ENCODE measurements around the gene AJM1.

AJM1 gene

DNA sequence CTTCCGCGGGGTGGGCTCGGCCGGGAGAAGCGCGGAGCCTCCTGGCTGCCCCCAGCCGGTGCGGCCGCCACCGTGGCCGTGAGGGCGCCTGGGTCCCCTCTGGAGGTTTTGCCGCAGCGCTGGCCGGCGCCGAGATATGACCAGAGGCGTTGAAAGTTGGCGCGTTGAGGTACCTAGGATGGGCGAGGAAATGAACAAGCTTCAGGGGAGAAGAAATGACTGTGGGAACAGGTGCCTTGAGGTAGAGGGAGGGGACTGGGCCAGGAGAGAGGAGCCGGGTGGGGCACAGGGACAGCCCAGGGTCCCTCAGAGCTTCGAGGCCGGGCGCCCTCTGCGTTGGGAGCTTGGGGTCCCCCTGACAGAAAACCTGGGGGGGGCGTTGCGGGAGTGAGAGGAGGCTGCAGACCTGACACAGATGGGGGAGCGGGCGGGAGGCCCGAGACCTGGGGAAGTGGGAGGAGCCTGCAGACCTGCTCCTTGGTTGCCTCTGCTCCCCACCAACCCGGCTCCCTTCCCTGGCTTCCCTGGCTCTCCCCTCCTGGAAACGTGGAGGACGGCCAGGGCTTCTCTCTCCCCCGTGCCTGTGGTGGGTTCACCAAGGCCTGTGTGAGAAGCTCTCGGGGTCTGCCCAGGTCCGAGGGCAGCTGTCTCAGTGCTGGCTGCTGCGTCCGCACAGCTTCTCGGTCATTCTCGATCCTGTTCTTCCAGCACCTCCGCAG, 20.3 kb upstream of the AJM1 start:
- H3K36me3 ChIP-seq: peaks cover 62% of the 10 kb centered on the region
- H3K27me3 ChIP-seq: no peaks in the 10 kb centered on the region
- H3K4me1 ChIP-seq: no peaks in the 10 kb centered on the region
- no peak overlapping the region for H3K4me3 ChIP-seq (ENCODE audit: low read depth, low read length)
- no peak for DNase-seq
- no peak for TF ChIP-seq CTCF (IDR thresholded peaks at IDR 0.05; ENCODE audit: low read depth, low read length)
- no peaks in the 10 kb centered on the region for H3K9me3 ChIP-seq

DNA sequence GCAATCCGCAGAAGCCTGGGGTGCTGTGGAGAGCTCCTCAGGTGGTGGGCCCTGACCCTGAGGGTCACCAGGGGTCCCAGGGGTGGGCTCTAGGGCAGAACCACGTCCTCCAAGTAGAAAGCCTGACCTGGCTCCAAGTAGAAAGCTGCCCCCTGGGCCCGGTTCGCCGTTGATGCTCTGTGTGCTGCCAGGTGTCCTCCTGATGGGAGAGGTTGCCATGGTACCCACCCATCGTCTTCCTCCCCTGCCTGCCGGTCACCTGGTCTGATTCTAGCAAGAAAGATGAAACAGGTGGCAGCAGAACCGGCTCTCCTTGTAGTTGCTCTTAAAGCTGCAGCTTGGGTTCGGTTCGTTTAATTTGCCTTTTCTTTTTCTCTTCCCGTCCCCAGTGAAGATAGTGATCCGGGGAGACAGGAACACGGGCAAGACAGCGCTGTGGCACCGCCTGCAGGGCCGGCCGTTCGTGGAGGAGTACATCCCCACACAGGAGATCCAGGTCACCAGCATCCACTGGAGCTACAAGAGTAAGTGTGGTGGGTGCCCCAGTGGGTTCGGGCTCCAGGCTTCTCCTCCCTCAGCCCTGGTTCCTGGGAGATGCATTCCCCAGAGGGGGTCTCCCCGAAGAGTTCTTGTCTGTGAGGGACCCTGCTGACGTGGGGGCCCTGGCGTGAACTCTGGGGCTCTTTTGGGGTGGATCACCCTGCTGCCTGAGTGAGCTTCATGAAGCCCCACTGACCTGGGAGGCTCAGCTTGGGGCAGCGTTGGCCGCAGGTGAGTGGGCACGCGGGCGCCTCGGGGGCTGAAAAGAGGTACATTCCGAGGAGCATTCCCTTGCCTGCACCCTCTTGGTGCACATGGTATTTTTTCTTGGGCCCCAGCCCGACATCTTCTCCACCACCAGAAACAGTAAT, 18.9 kb upstream of the AJM1 start:
- no peaks in the 10 kb centered on the region for H3K4me1 ChIP-seq
- DNase-seq: no peak
- peaks cover 66% of the 10 kb centered on the region for H3K36me3 ChIP-seq
- TF ChIP-seq CTCF (IDR thresholded peaks at IDR 0.05; ENCODE audit: low read depth, low read length): no peak
- no peaks in the 10 kb centered on the region for H3K27me3 ChIP-seq
- H3K9me3 ChIP-seq: no peaks in the 10 kb centered on the region
- no peak overlapping the region for H3K4me3 ChIP-seq (ENCODE audit: low read depth, low read length)

- DNase-seq: no peak
- TF ChIP-seq CTCF (IDR thresholded peaks at IDR 0.05; ENCODE audit: low read depth, low read length): no peak
- no peaks in the 10 kb centered on the region for H3K4me1 ChIP-seq
- H3K27me3 ChIP-seq: no peaks in the 10 kb centered on the region
- H3K36me3 ChIP-seq: peaks cover 69% of the 10 kb centered on the region
- no peaks in the 10 kb centered on the region for H3K9me3 ChIP-seq
- H3K4me3 ChIP-seq (ENCODE audit: low read depth, low read length): no peak overlapping the region
These were observed 17.6 kb upstream of the AJM1 start for GRCh38 chr9:136824496-136825225.

- DNase-seq: no peak
- Histone ChIP-seq H3K27me3 (no peaks in the 10 kb centered on the region), H3K4me3 (ENCODE audit: low read depth, low read length) (no peak overlapping the region), H3K36me3 (peaks cover 74% of the 10 kb centered on the region), H3K4me1 (no peaks in the 10 kb centered on the region), H3K9me3 (no peaks in the 10 kb centered on the region)
- no peak for TF ChIP-seq CTCF (IDR thresholded peaks at IDR 0.05; ENCODE audit: low read depth, low read length)
These were observed 16.7 kb upstream of the AJM1 start for GRCh38 chr9:136825295-136826187.

- H3K27me3 ChIP-seq: no peaks in the 10 kb centered on the region
- no peak for TF ChIP-seq CTCF (IDR thresholded peaks at IDR 0.05; ENCODE audit: low read depth, low read length)
- H3K9me3 ChIP-seq: no peaks in the 10 kb centered on the region
- peaks cover 77% of the 10 kb centered on the region for H3K36me3 ChIP-seq
- H3K4me3 ChIP-seq (ENCODE audit: low read depth, low read length): no peak overlapping the region
- H3K4me1 ChIP-seq: no peaks in the 10 kb centered on the region
- no peak for DNase-seq
These were observed 16.1 kb upstream of the AJM1 start for GRCh38 chr9:136826188-136826541.
